NCI-H774 (cell line): ENCODE results near the gene KAZALD1.

Source experiments
- DNase-seq: peaks from one replicate; lab custom pipeline; 2025; lab: John Stamatoyannopoulos, UW

KAZALD1 gene

DNA sequence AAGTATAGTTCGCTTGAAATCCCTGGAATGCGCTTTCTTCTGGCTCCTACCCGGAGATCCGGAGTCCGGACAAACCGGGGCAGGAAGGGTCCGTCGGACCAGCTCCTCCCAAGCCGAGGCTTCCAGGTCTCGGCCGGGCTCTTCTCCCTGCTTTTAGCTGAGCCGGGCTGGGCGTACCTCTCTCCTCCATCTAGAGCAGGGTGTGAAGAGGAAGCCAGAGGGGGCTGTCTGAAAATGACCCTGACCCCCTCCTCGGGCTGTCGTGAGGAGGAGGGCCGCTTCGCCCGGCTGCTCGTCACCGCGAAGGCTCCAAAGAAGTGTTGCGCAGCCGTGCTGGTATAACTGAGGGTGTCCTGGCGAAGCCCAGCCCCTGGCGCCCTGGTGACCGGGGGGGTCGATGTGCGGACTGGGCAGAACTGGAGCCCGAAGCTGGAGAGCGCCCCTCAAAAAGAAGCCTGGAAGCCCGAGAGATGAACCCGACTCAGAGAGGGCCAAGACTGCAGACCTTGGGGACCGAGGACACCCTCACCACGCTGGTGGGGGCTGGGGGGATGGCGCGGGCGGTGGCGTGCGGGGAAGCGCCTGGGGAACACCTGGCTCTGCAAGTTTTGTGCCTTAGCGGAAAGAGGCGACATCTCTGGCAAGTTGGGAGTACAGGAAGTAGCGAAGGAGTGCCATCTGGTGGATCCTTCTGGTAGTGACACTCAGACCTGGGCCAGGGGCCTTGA, 5.7 kb downstream of the KAZALD1 start:
- DNase-seq = peak; percentile 63

DNA sequence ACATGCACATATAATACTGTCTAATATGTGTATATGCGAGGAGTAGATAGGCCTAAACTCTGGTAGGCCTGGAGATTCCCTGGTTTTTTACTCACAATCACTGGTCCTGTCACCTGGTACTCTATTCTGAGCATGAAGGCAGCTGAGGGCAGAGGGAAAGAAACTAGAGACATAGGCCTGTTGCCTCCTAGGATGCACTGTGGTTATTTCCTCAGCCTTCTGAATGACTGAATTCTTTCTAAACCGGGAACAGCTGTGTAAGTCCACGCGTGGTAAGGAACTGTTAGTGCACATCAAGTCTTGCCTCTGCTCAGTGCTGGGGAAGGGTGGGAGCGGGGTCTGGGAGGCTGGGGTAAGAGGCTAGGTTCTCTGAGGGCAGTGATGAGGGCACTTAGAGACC, 7.7 kb downstream of the KAZALD1 start:
- DNase-seq = no peak

GRCh38 chr10:101070098-101070497, 8.3 kb downstream of the KAZALD1 start:
- DNase-seq = no peak

GRCh38 chr10:101071267-101071884, 9.6 kb downstream of the KAZALD1 start:
- no peak for DNase-seq

GRCh38 chr10:101071885-101072433, 10.2 kb downstream of the KAZALD1 start:
- no peak for DNase-seq

DNA sequence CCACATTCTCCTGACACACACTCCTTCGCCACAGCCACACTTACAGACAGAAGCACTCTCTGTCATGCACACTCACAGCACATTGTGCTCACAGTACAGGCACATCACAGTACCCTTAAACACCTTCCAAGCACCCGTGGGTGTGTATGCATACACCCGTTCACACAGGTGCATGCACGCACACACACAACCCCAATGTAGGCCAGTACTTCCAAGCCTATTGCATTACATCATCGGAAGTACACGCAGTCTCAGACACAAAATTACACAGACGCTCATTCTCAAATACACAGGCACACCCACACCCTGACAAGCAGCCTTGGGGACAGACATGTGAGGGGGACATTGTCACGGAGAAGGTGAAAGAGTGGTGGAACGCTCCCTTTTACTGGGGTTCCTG, 11.1 kb downstream of the KAZALD1 start:
- DNase-seq = no peak

DNA sequence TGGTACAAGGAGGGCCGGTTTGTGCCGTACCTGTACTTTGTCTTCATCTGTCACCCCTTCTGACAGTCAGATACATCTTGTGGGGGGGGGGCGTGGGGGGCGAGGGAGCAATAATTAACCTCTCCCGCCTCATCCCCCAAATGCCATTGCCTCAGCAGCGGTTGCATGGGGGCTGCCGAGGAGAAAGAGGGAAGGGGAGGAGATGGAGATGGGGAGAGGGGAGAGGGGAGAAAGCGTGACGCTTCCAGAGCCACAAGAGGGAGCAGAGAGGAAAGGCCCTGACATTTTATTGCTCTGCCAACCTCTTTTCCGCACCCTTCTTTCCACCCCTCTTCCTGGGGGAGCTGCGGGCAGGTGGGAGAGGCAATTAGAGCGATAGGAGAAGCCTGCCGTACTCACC, 11.8 kb downstream of the KAZALD1 start:
- DNase-seq = no peak

DNA sequence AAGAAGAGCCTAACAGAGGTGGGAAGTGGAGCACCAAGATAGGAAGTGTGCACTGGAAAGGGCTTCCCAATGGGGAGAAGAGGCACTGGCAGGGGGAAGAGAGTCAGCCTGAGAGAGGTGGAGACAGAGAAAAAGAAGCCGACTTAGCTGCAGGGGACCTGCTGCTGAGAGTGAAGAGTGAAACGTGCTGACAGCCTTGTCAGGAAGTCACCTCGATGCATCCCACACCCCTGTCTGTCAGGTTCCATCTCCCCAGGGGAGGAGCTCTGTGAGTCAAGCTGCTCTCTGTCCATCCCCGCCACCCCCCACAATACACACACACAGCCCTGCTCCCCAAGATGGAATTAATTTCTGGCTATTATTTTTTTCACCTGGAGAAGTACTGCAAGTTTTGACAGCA, 14.0 kb downstream of the KAZALD1 start:
- DNase-seq = no peak

DNA sequence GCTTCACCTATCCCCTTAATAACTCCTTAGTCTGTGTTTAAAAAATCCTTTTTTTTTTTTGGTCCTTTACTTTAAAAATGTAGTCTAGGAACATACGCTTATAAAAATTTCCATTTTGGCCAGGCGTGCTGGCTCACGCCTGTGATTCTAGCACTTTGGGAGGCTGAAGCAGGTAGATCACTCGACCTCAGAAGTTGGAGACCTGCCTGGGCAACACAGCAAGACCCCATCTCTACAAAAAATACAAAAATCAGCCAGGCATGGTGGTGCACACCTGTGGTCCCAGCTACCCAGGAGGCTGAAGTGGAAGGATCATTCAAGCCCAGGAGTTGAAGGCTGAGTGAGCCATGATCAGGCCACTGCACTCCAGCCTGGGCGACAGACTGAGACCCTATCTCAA, 14.8 kb downstream of the KAZALD1 start:
- no peak for DNase-seq

DNA sequence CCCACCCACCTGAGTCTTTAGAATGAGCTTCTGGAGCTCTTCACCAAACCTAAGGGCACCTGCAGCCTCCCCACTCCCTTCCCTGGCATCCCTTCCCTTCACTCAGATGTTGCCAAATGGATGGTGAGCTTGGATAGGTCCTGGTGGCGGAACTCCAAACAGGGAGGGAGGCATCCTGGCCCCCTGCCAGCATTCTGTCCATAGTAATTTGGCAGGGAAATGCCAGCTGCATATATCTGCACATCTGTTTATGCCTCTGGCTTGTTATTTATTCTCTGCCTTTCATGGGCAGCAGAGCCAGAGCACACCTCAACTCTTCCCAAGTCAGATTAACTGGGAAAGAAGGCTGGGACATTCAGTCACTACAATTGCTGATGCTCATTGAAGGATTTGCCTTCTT, 18.1 kb downstream of the KAZALD1 start:
- no peak for DNase-seq

DNA sequence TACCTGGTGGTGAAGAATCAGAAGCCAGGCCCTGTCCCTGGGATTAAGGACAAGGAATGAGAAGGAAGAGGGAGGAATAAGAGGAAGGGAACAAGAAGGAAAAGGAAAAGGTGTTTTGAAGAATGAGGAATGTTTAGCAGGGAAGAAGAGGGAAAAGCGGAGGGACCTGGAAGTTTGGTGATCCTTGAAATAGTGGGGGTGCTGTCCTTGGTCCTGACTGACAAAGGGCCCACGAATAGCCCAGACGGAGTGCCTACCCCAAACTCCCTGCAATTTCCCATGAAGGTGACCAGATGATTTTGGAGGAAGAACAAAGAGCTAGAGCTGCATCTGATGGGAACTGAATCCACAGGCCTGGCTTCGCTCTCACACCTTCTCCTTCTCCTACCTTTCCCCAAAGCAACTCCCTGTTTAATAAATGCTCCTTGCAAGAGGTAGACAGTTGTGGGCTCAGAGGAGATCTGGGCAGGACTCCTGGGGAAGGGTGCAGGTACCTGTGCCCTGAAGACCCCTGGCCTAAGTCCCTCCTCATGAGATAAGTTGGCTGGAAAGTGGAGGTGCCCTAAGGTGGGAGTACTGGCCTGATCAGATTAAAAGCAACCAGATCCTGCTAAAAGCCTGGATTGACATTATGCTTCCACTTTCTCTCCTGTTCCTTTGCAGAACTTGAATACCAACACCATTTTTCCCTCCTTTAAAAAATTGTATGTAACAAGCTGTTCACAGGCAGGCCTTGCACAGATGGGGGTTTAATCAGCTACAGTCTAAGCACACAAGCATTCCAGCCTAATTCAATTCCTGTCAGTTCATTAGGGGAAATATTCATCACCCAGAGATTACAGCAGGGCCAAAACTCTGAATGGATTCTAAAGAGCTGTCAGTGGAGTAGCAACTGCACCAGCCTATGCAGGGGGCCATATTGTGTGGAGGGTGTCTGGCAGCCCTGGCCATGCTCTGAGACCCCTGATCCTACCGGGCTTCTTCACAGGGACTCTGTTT, 19.4 kb downstream of the KAZALD1 start:
- no peak for DNase-seq

DNA sequence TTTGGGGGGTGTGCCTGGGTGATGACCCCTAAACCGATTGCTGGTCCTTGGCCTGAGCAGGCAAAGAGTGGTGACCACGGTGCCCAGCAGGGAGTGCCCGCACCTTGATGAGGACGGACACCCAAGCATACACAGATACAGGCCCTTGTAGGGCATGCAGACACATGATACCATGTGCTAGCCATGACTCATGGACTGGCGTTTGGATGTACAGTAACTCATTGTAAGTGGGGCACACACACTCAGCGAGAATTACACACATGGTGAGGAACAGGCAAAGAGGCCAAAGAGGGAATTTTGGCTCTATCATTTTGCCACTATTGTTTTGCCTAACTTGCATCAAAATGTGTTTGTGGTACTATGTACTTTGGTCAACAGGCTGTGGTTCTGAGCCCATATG, 24.1 kb downstream of the KAZALD1 start:
- DNase-seq = no peak

DNA sequence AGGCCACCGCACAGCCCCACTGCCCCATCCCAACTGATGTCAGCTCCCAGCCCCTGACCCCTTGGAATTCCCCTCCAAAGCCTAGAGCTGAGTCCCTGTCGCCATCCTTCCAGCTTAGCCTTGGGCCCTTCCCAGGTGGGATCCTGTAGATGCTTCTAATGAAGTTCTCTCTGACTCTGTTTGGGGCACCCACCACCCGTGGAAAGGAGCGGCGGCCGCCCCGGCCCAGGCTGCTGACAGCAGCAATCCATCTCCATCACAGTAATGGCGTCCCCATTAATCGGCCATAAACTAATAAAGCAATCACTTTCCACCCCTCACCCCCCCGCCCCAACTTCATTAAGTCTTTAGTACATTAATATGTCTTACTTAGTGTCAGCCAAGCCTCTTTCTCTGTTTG, 25.6 kb downstream of the KAZALD1 start:
- no peak for DNase-seq

GRCh38 chr10:101087965-101088364, 26.2 kb downstream of the KAZALD1 start:
- no peak for DNase-seq

DNA sequence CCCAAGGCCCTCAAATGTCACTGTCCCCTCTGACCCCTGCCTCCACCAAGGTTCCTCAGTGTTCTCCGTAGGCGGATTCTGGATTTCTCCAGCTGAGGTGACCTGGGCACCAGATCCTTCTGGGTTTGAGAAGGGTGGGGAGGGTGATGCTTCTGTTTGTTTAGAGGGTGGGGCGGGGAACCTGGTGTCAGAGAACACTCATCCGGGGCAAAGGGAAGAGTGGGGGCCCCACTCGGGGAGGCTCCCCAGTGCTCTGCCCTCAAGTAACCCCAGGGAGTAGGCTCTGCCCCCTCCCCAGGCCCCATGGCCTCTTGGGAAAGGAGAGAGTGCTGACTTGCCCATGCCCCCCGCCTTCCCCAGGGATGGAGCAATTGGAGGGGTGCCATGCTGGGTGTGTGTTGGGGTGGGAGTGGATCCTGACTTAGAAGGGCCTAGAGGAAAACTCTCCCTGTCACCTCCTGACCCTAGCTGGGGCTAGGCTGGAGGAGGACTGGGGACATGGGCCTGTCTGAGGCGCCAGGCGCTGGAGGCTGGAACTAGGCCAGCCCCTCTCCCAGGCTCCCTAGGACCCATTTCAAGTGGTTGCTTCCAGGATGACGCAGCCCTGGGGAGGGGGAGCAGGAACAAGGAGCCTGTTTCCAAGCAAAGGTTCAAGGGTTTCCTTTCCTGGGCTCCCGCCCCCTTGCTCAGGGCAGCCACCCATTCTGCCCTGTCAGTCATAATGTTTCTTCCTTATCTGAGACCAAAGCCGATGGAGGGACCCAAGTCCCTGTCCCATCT, 27.9 kb downstream of the KAZALD1 start:
- no peak for DNase-seq

DNA sequence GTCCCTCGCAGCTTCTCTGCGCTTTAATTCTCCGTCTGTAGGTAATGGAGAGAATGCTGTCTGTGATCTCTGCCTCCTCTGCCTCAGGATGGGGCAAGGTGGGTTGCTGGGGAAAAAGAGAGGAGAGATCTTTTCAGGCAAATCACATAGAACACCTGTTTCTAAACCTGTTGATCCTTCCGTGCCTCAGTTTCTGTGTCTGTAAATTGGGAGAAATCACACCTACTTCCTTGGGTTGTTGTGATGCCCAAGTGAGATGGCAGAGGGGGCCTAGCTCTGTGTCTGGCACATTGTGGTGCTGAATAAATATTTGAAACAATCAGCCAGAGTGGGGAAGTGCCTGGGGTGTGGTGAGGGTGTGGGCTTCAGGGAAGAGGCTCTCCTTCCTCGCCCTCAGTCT, 28.8 kb downstream of the KAZALD1 start:
- no peak for DNase-seq

- no peak for DNase-seq
Measured at GRCh38 chr10:101091546-101092290, 29.9 kb downstream of the KAZALD1 start.

DNA sequence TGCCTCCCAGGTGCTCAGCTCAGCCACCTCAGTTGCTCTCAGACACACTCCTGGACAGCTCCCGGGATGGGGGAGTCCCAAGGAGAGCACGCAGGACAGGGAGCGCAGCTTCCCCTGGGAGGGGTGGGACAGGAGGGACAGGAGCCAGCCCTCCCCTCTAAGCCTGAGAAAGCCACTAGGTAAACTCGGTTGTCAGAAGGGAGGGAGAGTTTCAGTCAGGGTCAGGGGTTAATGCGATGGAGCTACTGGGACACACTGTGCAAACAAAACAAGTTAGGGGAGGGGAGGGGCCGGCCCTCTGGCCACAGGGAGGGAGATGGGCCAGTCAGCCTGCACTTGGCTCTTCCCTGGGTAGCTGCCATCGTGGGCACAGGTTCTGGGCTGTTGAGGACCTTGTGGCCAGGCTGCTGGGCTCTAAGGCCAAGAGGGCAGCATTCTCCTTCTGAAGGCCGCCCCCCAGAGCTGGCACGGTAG, 31.1 kb downstream of the KAZALD1 start:
- DNase-seq = no peak

DNA sequence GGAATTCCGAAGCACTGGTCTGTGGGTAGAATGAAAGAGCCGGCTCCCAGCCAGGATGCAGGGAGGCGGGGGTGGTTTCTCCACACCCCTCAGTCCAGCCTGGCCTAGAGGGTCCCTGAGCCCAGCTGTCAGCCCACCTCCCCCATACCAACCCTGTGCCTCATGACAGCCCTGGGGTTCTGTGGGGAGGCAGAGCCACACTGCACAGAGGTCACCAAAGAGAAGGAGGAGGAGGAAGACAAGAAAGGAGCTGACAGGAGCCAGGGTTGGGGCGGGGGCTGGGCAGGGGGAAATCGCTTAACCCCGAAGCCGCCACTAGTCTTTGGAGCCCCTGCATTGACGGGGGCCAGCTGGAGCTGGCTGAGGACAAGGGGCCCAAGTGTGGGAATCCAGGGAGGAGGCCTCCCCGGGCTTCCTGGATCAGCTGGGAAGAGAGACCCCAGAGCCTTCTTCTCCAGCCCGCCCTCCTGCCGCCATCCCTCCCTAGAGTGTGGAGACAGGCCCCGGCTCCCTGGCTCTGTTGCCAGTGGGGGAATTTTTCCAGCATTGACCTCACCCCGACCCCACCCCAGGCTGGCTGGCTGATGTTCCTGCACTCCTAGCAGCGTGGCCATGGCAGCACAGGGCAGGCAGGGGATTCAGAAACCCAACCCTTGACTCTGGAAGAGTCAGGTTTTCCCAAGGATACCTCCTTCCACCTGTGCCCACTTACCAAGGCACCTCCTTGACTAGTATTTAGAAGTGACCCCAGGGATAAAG, 32.5 kb downstream of the KAZALD1 start:
- no peak for DNase-seq

DNA sequence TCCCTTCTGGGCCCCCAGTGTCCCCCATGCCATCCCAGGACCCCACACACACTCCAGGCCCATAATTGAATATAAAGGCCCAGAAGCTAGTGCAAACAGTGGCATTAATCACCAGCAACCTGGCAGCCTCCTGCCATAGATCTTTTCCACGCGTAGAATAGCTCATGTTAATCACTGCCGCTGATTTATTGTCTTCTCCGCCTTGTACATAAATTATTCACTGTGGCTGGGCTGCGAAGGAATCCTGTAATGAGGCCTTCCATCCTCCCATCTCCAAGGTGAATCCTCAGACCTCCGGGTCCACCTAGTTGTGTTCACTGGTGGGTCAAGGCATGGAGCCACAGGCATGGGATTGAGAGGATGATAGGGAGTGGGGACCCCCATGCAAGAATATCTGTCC, 33.2 kb downstream of the KAZALD1 start:
- DNase-seq = no peak
